Mesenchymal stem cell (in vitro differentiated cells and primary cell): Measurements from ENCODE around the gene VWA8.
A peak's percentile ranks its signal among the peaks of the same experiment; 100 is the strongest.

Source experiments
- DNase-seq: peaks from one replicate; pipeline ENCODE4 v3.0.0-alpha.2; 2013
- H2AFZ ChIP-seq: one replicate; pipeline ENCODE4 v1.6.1; 2013; ENCODE audit warnings: low read depth, mild to moderate bottlenecking, control low read depth, inconsistent platforms, low read length, moderate library complexity
- H2AK5ac ChIP-seq: 2 replicates; pipeline ENCODE4 v1.6.1; 2013; ENCODE audit warnings: low read length, moderate library complexity, mild to moderate bottlenecking, inconsistent platforms; ENCODE audit not compliant: severe bottlenecking
- H2BK120ac ChIP-seq: one replicate; pipeline ENCODE4 v1.6.1; 2013; ENCODE audit warnings: low read depth, mild to moderate bottlenecking, inconsistent platforms, low read length, moderate library complexity
- H2BK12ac ChIP-seq, 2 experiments: one replicate each; pipeline ENCODE4 v1.6.1; 2013; ENCODE audit warnings: inconsistent platforms in 2 of 2, low read length in 2 of 2, mild to moderate bottlenecking in 2 of 2, moderate library complexity in 2 of 2, control low read depth in 1 of 2
- H2BK15ac ChIP-seq: one replicate; pipeline ENCODE4 v1.6.1; 2013; ENCODE audit warnings: mild to moderate bottlenecking, low read depth, inconsistent platforms; ENCODE audit not compliant: poor library complexity, severe bottlenecking
- H2BK5ac ChIP-seq: 2 replicates; pipeline ENCODE4 v1.6.1; 2013; ENCODE audit warnings: low read depth, mild to moderate bottlenecking, low read length, control low read depth, inconsistent platforms; ENCODE audit not compliant: poor library complexity, severe bottlenecking
- H3K14ac ChIP-seq, 2 experiments: one replicate each; pipeline ENCODE4 v1.6.1; 2013; ENCODE audit warnings: inconsistent platforms in 2 of 2, low read length in 2 of 2, control low read depth in 1 of 2, mild to moderate bottlenecking in 1 of 2, moderate library complexity in 1 of 2
- H3K18ac ChIP-seq, 2 experiments: one replicate each; pipeline ENCODE4 v1.6.1; 2013; ENCODE audit warnings: inconsistent platforms in 2 of 2, low read length in 2 of 2, control low read depth in 1 of 2, low read depth in 1 of 2, mild to moderate bottlenecking in 1 of 2
- H3K23ac ChIP-seq, 2 experiments: one replicate each; pipeline ENCODE4 v1.6.1; 2013; ENCODE audit warnings: inconsistent platforms in 2 of 2, low read length in 2 of 2, mild to moderate bottlenecking in 2 of 2, moderate library complexity in 2 of 2, control low read depth in 1 of 2
- H3K27ac ChIP-seq: 2 replicates; pipeline ENCODE4 v1.5.1; 2013; ENCODE audit warnings: mild to moderate bottlenecking, moderate library complexity, low read length, control low read depth, inconsistent platforms; ENCODE audit not compliant: poor library complexity, severe bottlenecking
- H3K27me3 ChIP-seq, 2 experiments: 2 replicates each; pipeline versions ENCODE4 v1.6.1 to v1.7.0; 2013; ENCODE audit warnings: low read length in 2 of 2, mild to moderate bottlenecking in 2 of 2, moderate library complexity in 2 of 2, control low read depth in 1 of 2, inconsistent platforms in 1 of 2; ENCODE audit not compliant: control insufficient read depth in 1 of 2, insufficient read depth in 1 of 2
- H3K36me3 ChIP-seq, 2 experiments: 2 replicates each; pipeline versions ENCODE4 v1.6.1 to v1.7.0; 2013; ENCODE audit warnings: low read length in 2 of 2, control low read depth in 1 of 2, inconsistent platforms in 1 of 2, low read depth in 1 of 2, mild to moderate bottlenecking in 1 of 2; ENCODE audit not compliant: insufficient read depth in 2 of 2, control insufficient read depth in 1 of 2
- H3K4ac ChIP-seq, 2 experiments: one replicate each; pipeline ENCODE4 v1.6.1; 2013; ENCODE audit warnings: inconsistent platforms in 2 of 2, low read length in 2 of 2, mild to moderate bottlenecking in 2 of 2, moderate library complexity in 2 of 2, control low read depth in 1 of 2, low read depth in 1 of 2
- H3K4me1 ChIP-seq: 2 replicates; pipeline ENCODE4 v1.6.1; 2013; ENCODE audit warnings: low read depth, low read length, control low read depth; ENCODE audit not compliant: control insufficient read depth, insufficient read depth
- H3K4me2 ChIP-seq: 2 replicates; pipeline ENCODE4 v1.6.1; 2013; ENCODE audit warnings: low read length, mild to moderate bottlenecking, inconsistent platforms; ENCODE audit not compliant: poor library complexity, severe bottlenecking
- H3K4me3 ChIP-seq, 2 experiments: 2 replicates each; pipeline versions ENCODE4 v1.5.1 to v1.7.0; 2013; ENCODE audit warnings: low read length in 2 of 2, mild to moderate bottlenecking in 2 of 2, control low read depth in 1 of 2, low read depth in 1 of 2; ENCODE audit not compliant: insufficient read depth in 1 of 2
- H3K79me1 ChIP-seq: replicated peaks from 2 replicates; pipeline ENCODE4 v1.6.1; 2013; ENCODE audit warnings: mild to moderate bottlenecking, control low read depth, low read length, inconsistent platforms; ENCODE audit not compliant: poor library complexity, severe bottlenecking
- H3K9ac ChIP-seq: 2 replicates; pipeline ENCODE4 v1.7.0; 2013; ENCODE audit warnings: mild to moderate bottlenecking, low read length, moderate library complexity
- H3K9me3 ChIP-seq: 2 replicates; pipeline ENCODE4 v1.7.0; 2013; ENCODE audit warnings: mild to moderate bottlenecking, low read length; ENCODE audit not compliant: control insufficient read depth
- H4K8ac ChIP-seq: one replicate; pipeline ENCODE4 v1.6.1; 2013; ENCODE audit warnings: inconsistent platforms, mild to moderate bottlenecking, low read length, moderate library complexity
- H4K91ac ChIP-seq: one replicate; pipeline ENCODE4 v1.6.1; 2013; ENCODE audit warnings: mild to moderate bottlenecking, low read length, inconsistent platforms
- WGBS: methylation state at CpG from one replicate; pipeline ENCODE4 v1.1.7; 2013; ENCODE audit warnings: mixed read lengths; 5-methylcytosine and 5-hydroxymethylcytosine counted together

VWA8 gene

GRCh38 chr13:41694545-41695301 lies 266.2 kb downstream of the VWA8 start:
- 0% methylated on average over 3 of the region's 5 CpGs for WGBS
- H3K9ac ChIP-seq = peak overlapping the region; percentile 87

DNA sequence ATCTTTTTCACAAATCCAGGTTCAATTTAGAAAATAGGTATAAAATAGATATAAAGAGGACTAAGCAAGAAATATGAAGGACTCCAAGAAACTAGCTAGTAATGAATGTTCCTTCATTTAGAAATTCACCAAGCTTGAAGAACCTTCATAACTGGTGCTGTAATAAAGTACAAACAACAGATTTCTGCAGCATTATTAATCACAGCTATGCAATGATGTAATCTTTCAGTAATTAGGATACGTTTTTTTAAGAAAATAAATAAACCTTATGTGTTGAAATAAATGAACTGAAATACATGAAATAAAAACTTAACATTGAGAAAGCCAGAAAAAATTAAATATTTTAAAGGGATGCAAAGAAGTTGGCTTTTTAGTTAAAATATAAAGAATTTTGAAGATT lies 267.5 kb downstream of the VWA8 start:
- Histone ChIP-seq H3K4me3 (no peak overlapping the region), H3K4me2 (no peak overlapping the region), H2AK5ac (no peak overlapping the region), H3K18ac (no peak overlapping the region), H4K91ac (no peak overlapping the region), H3K36me3 (peaks cover 0 to 12% of the 10 kb centered on the region in 2 experiments), H2BK15ac (no peak overlapping the region), H2BK5ac (no peak overlapping the region), H3K14ac (no peak overlapping the region), H4K8ac (no peak overlapping the region), H3K9me3 (no peaks in the 10 kb centered on the region), H3K27me3 (no peaks in the 10 kb centered on the region), H2BK120ac (no peak overlapping the region), H3K9ac (peak overlapping the region; percentile 87), H3K23ac (no peak overlapping the region), H3K4ac (no peak overlapping the region), H3K4me1 (peaks cover 2% of the 10 kb centered on the region), H2BK12ac (no peak overlapping the region), H3K27ac (no peak overlapping the region), H2AFZ (no peak overlapping the region), H3K79me1 (no peaks in the 10 kb centered on the region)
- no peak for DNase-seq
- WGBS = no CpG with 5 or more reads among the region's 1 CpG

More at GRCh38 chr13:41694545-41695301, 266.2 kb downstream of the VWA8 start:
- H3K27me3 ChIP-seq = no peaks in the 10 kb centered on the region
- DNase-seq = peak; percentile 96
- no peak overlapping the region for H2BK120ac ChIP-seq
- H4K91ac ChIP-seq = no peak overlapping the region
- H3K9me3 ChIP-seq = no peaks in the 10 kb centered on the region
- no peak overlapping the region for H3K23ac ChIP-seq
- H2AK5ac ChIP-seq = no peak overlapping the region
- peaks cover 2% of the 10 kb centered on the region for H3K4me1 ChIP-seq
- H2BK15ac ChIP-seq = no peak overlapping the region
- no peaks in the 10 kb centered on the region for H3K79me1 ChIP-seq
- H3K14ac ChIP-seq = no peak overlapping the region
- H2BK5ac ChIP-seq = no peak overlapping the region
- no peak overlapping the region for H2BK12ac ChIP-seq
- no peak overlapping the region for H3K4me3 ChIP-seq
- H3K4me2 ChIP-seq = no peak overlapping the region
- H3K36me3 ChIP-seq = peaks cover 0 to 12% of the 10 kb centered on the region in 2 experiments
- H3K18ac ChIP-seq = no peak overlapping the region
- H4K8ac ChIP-seq = no peak overlapping the region
- no peak overlapping the region for H3K4ac ChIP-seq
- H3K27ac ChIP-seq = no peak overlapping the region
- H2AFZ ChIP-seq = no peak overlapping the region

DNA sequence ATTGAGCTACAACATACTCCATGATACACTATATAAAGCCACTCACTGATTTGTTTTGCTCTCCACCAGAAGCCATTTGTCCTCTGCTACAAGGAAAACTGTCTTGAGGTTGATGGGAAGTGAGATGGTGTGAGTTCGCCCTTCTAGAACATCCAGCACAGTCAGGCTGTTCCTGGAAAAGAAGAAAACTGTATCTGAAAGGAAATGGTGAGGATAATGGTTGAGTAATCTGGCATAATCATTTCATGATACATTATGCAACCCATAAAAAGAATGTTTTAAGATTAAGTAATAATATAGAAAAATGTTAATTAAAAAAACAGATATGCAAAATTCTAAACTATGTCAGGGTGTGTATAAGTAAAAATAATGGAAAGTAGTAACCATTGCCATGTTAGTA lies 269.6 kb downstream of the VWA8 start:
- no peak overlapping the region for H3K14ac ChIP-seq
- H4K91ac ChIP-seq = no peak overlapping the region
- no peaks in the 10 kb centered on the region for H3K27me3 ChIP-seq
- no peak for DNase-seq
- no peak overlapping the region for H3K23ac ChIP-seq
- H4K8ac ChIP-seq = no peak overlapping the region
- no peaks in the 10 kb centered on the region for H3K4me1 ChIP-seq
- H3K27ac ChIP-seq = no peak overlapping the region
- peaks cover 0 to 9% of the 10 kb centered on the region in 2 experiments for H3K36me3 ChIP-seq
- no peaks in the 10 kb centered on the region for H3K79me1 ChIP-seq
- no peak overlapping the region for H2BK5ac ChIP-seq
- H2BK15ac ChIP-seq = no peak overlapping the region
- WGBS = 89% methylated on average over 1 of the region's 1 CpG
- no peak overlapping the region for H3K18ac ChIP-seq
- H3K9ac ChIP-seq = no peak overlapping the region
- H2AFZ ChIP-seq = no peak overlapping the region
- no peak overlapping the region for H2BK12ac ChIP-seq
- no peak overlapping the region for H3K4me3 ChIP-seq
- no peak overlapping the region for H3K4ac ChIP-seq
- H2BK120ac ChIP-seq = no peak overlapping the region
- no peak overlapping the region for H3K4me2 ChIP-seq
- H2AK5ac ChIP-seq = no peak overlapping the region
- no peaks in the 10 kb centered on the region for H3K9me3 ChIP-seq

GRCh38 chr13:41682766-41683165 lies 278.1 kb downstream of the VWA8 start:
- Histone ChIP-seq H3K9ac (no peak overlapping the region), H3K27me3 (no peaks in the 10 kb centered on the region), H4K8ac (no peak overlapping the region), H3K4me1 (no peaks in the 10 kb centered on the region), H3K27ac (no peak overlapping the region), H3K4ac (no peak overlapping the region), H2BK120ac (no peak overlapping the region), H2BK12ac (no peak overlapping the region), H2BK15ac (no peak overlapping the region), H3K18ac (no peak overlapping the region), H2AFZ (no peak overlapping the region), H4K91ac (no peak overlapping the region), H2BK5ac (no peak overlapping the region), H3K23ac (no peak overlapping the region), H3K14ac (no peak overlapping the region), H3K79me1 (no peaks in the 10 kb centered on the region), H3K4me2 (no peak overlapping the region), H3K4me3 (no peak overlapping the region), H3K9me3 (peaks cover 5% of the 10 kb centered on the region), H2AK5ac (no peak overlapping the region), H3K36me3 (peaks cover 0 to 33% of the 10 kb centered on the region in 2 experiments)
- 87% methylated on average over 3 of the region's 3 CpGs for WGBS
- no peak for DNase-seq
